Muscle layer of colon (tissue), 2 donors: Measurements from ENCODE around the gene PREX1.
"Not testable (repeated sequence)": the region's sequence is repeated elsewhere in the genome, so short reads cannot be mapped to it uniquely, and the experiment has no call there.

ENCODE experiments used
- H3K27ac ChIP-seq: one replicate; pipeline ENCODE4 v1.7.0; 2013; ENCODE audit warnings: low read depth, mild to moderate bottlenecking, low read length, moderate library complexity
- H3K27me3 ChIP-seq, 2 donors: one replicate each; pipeline ENCODE4 v1.7.0; 2013; ENCODE audit warnings: low read length in 2 of 2, mild to moderate bottlenecking in 2 of 2; ENCODE audit not compliant: insufficient read depth in 2 of 2, control insufficient read depth in 1 of 2
- H3K36me3 ChIP-seq: one replicate; pipeline ENCODE4 v1.7.0; 2013; ENCODE audit warnings: mild to moderate bottlenecking, low read length; ENCODE audit not compliant: insufficient read depth
- H3K4me1 ChIP-seq: one replicate; pipeline ENCODE4 v1.7.0; 2013; ENCODE audit warnings: mild to moderate bottlenecking, low read length; ENCODE audit not compliant: insufficient read depth
- H3K4me3 ChIP-seq, 2 donors: one replicate each; pipeline ENCODE4 v1.7.0; 2013; ENCODE audit warnings: low read length in 2 of 2, low read depth in 1 of 2, mild to moderate bottlenecking in 1 of 2, moderate library complexity in 1 of 2
- H3K9ac ChIP-seq: one replicate; pipeline ENCODE4 v1.7.0; 2013; ENCODE audit warnings: low read length
- H3K9me3 ChIP-seq: one replicate; pipeline ENCODE4 v1.7.0; 2013; ENCODE audit warnings: mild to moderate bottlenecking, low read length
- donor health status: abdominal sarcoma.
- donor health status: Adenocarcinoma of cecum.

PREX1 gene

GRCh38 chr20:48827855-48828733, at the start of gene PREX1:
TSS of gene PREX1 (minus strand) at chr20:48827999. CDS start at chr20:48827860, 139 bp downstream.
- Histone ChIP-seq H3K27me3 (peaks cover 0 to 15% of the 10 kb centered on the region in 2 donors), H3K36me3 (no peaks in the 10 kb centered on the region), H3K27ac (peak within 1 kb of the TSS; percentile 52), H3K9me3 (no peaks in the 10 kb centered on the region), H3K9ac (no peak within 1 kb of the TSS), H3K4me1 (peaks cover 15% of the 10 kb centered on the region), H3K4me3 (peak within 1 kb of the TSS; percentile 47 to 61)

- H3K27me3 ChIP-seq = no peaks in the 10 kb centered on the region
- H3K9me3 ChIP-seq = no peaks in the 10 kb centered on the region
- H3K4me1 ChIP-seq = no peaks in the 10 kb centered on the region
- no peak overlapping the region for H3K4me3 ChIP-seq
- no peaks in the 10 kb centered on the region for H3K36me3 ChIP-seq
- H3K27ac ChIP-seq = no peak overlapping the region
- no peak overlapping the region for H3K9ac ChIP-seq
These were observed 49.5 kb upstream of the PREX1 start for GRCh38 chr20:48877304-48877703.

GRCh38 chr20:48875914-48876240, 48.1 kb upstream of the PREX1 start:
- no peaks in the 10 kb centered on the region for H3K4me1 ChIP-seq
- H3K9me3 ChIP-seq = no peaks in the 10 kb centered on the region
- H3K36me3 ChIP-seq = no peaks in the 10 kb centered on the region
- no peak overlapping the region for H3K27ac ChIP-seq
- no peak overlapping the region for H3K9ac ChIP-seq
- H3K27me3 ChIP-seq = no peaks in the 10 kb centered on the region
- no peak overlapping the region for H3K4me3 ChIP-seq

- Histone ChIP-seq H3K27ac (no peak overlapping the region), H3K9ac (no peak overlapping the region), H3K27me3 (no peaks in the 10 kb centered on the region), H3K4me3 (no peak overlapping the region), H3K36me3 (no peaks in the 10 kb centered on the region), H3K4me1 (no peaks in the 10 kb centered on the region), H3K9me3 (no peaks in the 10 kb centered on the region)
These were observed 47.6 kb upstream of the PREX1 start for GRCh38 chr20:48875233-48875913.

GRCh38 chr20:48869442-48869841, 41.6 kb upstream of the PREX1 start:
- H3K4me1 ChIP-seq, H3K27me3 ChIP-seq, H3K9me3 ChIP-seq, H3K4me3 ChIP-seq, H3K9ac ChIP-seq, H3K36me3 ChIP-seq, H3K27ac ChIP-seq: not testable (repeated sequence)

- Histone ChIP-seq H3K9ac (no peak overlapping the region), H3K4me1 (no peaks in the 10 kb centered on the region), H3K27me3 (no peaks in the 10 kb centered on the region), H3K27ac (no peak overlapping the region), H3K9me3 (no peaks in the 10 kb centered on the region), H3K36me3 (no peaks in the 10 kb centered on the region), H3K4me3 (no peak overlapping the region)
These were observed 39.1 kb upstream of the PREX1 start for GRCh38 chr20:48866936-48867335.

GRCh38 chr20:48864738-48865318, 37.0 kb upstream of the PREX1 start:
- no peaks in the 10 kb centered on the region for H3K36me3 ChIP-seq
- H3K4me1 ChIP-seq = no peaks in the 10 kb centered on the region
- no peak overlapping the region for H3K9ac ChIP-seq
- no peaks in the 10 kb centered on the region for H3K27me3 ChIP-seq
- H3K27ac ChIP-seq = no peak overlapping the region
- H3K4me3 ChIP-seq = no peak overlapping the region
- no peaks in the 10 kb centered on the region for H3K9me3 ChIP-seq

- no peak overlapping the region for H3K27ac ChIP-seq
- H3K4me1 ChIP-seq = no peaks in the 10 kb centered on the region
- H3K9me3 ChIP-seq = no peaks in the 10 kb centered on the region
- H3K9ac ChIP-seq = no peak overlapping the region
- no peaks in the 10 kb centered on the region for H3K27me3 ChIP-seq
- no peaks in the 10 kb centered on the region for H3K36me3 ChIP-seq
- no peak overlapping the region for H3K4me3 ChIP-seq
These were observed 36.5 kb upstream of the PREX1 start for GRCh38 chr20:48864254-48864653.

- Histone ChIP-seq H3K4me3 (no peak overlapping the region), H3K9me3 (no peaks in the 10 kb centered on the region), H3K27ac (no peak overlapping the region), H3K4me1 (no peaks in the 10 kb centered on the region), H3K9ac (no peak overlapping the region), H3K27me3 (no peaks in the 10 kb centered on the region), H3K36me3 (no peaks in the 10 kb centered on the region)
These were observed 34.5 kb upstream of the PREX1 start for GRCh38 chr20:48862279-48862678.

GRCh38 chr20:48861444-48861843, 33.6 kb upstream of the PREX1 start:
- H3K4me1 ChIP-seq = no peaks in the 10 kb centered on the region
- no peak overlapping the region for H3K9ac ChIP-seq

GRCh38 chr20:48858075-48858790, 30.4 kb upstream of the PREX1 start:
- Histone ChIP-seq H3K27ac (no peak overlapping the region), H3K9ac (no peak overlapping the region), H3K4me1 (no peaks in the 10 kb centered on the region), H3K27me3 (no peaks in the 10 kb centered on the region), H3K9me3 (no peaks in the 10 kb centered on the region), H3K4me3 (no peak overlapping the region), H3K36me3 (no peaks in the 10 kb centered on the region)

More at GRCh38 chr20:48861444-48861843, 33.6 kb upstream of the PREX1 start:
- Histone ChIP-seq H3K4me3 (no peak overlapping the region), H3K27ac (no peak overlapping the region), H3K36me3 (no peaks in the 10 kb centered on the region), H3K27me3 (no peaks in the 10 kb centered on the region), H3K9me3 (no peaks in the 10 kb centered on the region)
